Esophagus squamous epithelium (tissue), 5 donors: Measurements from ENCODE around the gene CDK13. TPM values are rescaled to one million over a fixed set of nuclear protein-coding genes. Genes with fewer than 3 reads are reported as not detected.

Experiments used
- DNase-seq: peaks from one replicate; lab custom pipeline; 2025; lab: John Stamatoyannopoulos, UW
- H3K27ac ChIP-seq, 4 donors: fragments of 200-600 bp; sonication (generic); one replicate each; pipeline ENCODE4 v1.5.1; 2016 to 2019; ENCODE audit warnings: mild to moderate bottlenecking in 1 of 4
- H3K27me3 ChIP-seq, 4 donors: fragments of 200-600 bp; sonication (generic); 1 replicate in 3 of 4; 2 replicates in 1 of 4; pipeline versions ENCODE4 v1.5.1 to v1.6.0; 2017 to 2021; ENCODE audit warnings: antibody characterized with exemption in 1 of 4
- H3K36me3 ChIP-seq, 3 donors: fragments of 200-600 bp; sonication (generic); one replicate each; pipeline ENCODE4 v1.5.1; 2016 to 2019
- H3K4me1 ChIP-seq, 3 donors: fragments of 200-600 bp; sonication (generic); one replicate each; pipeline ENCODE4 v1.5.1; 2017 to 2019
- H3K4me3 ChIP-seq, 4 donors: fragments of 200-600 bp; sonication (generic); 1 replicate in 3 of 4; 2 replicates in 1 of 4; pipeline ENCODE4 v1.5.1; 2016 to 2019; ENCODE audit warnings: mild to moderate bottlenecking in 2 of 4, moderate library complexity in 1 of 4
- H3K9me3 ChIP-seq, 3 donors: fragments of 200-600 bp; sonication (generic); one replicate each; pipeline ENCODE4 v1.5.1; 2016 to 2019
- CTCF ChIP-seq, 6 experiments: fragments of 450-650 bp in 4 of 6; fragments of 200-600 bp in 2 of 6; sonication (generic) in 2 of 6; IDR thresholded peaks; one replicate each; pipeline ENCODE4 v1.5.1; 2016 to 2019; ENCODE audit warnings: antibody characterized with exemption in 6 of 6, mild to moderate bottlenecking in 4 of 6, moderate library complexity in 4 of 6
- POLR2A ChIP-seq, 4 donors: fragments of 450-650 bp; IDR thresholded peaks; one replicate each; pipeline ENCODE4 v1.6.1; 2017; ENCODE audit warnings: antibody characterized with exemption in 4 of 4, mild to moderate bottlenecking in 4 of 4, moderate library complexity in 3 of 4
- WGBS, 2 donors: methylation state at CpG; one replicate each; pipeline ENCODE4 v1.1.5; 2018; 5-methylcytosine and 5-hydroxymethylcytosine counted together
- intact Hi-C: fragments of 100-400 bp; cut with DNase I; formaldehyde crosslinking; loops from one replicate; pipeline ENCODE4 v1.15.0; 2022
- total RNA-seq, 4 donors: library from RNA; depleted of rRNA; stranded (reverse); fragments of >200 nt; gene quantifications; one replicate each; pipeline ENCODE4 v1.1.0, GENCODE V29; 2016
- donor health status: DM: yes; HTN: yes; CAD: no.

Gene CDK13
- total RNA-seq, 4 donors from 2014 or later, result 46.0 to 99.8 (median 66.0) TPM

DNA sequence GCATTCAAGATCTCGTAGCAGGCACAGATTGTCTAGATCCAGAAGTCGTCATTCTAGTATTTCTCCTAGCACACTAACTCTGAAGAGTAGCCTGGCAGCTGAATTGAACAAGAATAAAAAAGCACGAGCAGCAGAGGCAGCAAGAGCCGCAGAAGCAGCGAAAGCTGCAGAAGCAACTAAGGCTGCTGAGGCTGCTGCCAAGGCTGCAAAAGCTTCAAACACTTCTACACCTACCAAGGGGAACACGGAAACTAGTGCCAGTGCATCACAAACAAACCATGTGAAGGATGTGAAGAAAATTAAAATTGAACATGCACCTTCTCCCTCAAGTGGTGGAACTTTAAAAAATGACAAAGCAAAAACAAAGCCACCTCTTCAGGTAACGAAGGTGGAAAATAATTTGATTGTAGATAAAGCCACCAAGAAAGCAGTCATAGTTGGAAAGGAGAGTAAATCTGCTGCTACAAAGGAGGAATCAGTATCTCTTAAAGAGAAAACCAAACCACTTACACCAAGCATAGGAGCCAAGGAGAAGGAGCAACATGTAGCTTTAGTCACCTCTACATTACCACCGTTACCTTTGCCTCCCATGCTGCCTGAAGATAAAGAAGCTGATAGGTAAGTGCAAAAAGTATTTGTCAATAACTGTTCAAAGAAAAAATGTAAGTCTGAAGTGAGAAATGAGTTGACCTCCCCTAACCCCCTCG lies 37.7 kb downstream of the CDK13 start:
- Histone ChIP-seq H3K4me1 (peaks cover 5 to 50% (median 17%) of the 10 kb centered on the region in 3 donors), H3K27me3 (no peaks in the 10 kb centered on the region), H3K36me3 (peaks cover 0 to 44% (median 5%) of the 10 kb centered on the region in 3 donors), H3K27ac (no peak overlapping the region), H3K9me3 (no peaks in the 10 kb centered on the region), H3K4me3 (no peak overlapping the region)
- WGBS, 2 donors, result 69 to 79% methylated on average over 9 of the region's 9 CpGs
- TF ChIP-seq CTCF (IDR thresholded peaks at IDR 0.05), result no peak
- no peak for TF ChIP-seq POLR2A (IDR thresholded peaks at IDR 0.05)
- no peak for DNase-seq
- intact Hi-C loops, result no loop called here

- WGBS, 2 donors, result 79 to 81% methylated on average over 6 of the region's 6 CpGs
- no peak for DNase-seq
- TF ChIP-seq CTCF (IDR thresholded peaks at IDR 0.05) (no peak), POLR2A (IDR thresholded peaks at IDR 0.05) (no peak)
- H3K9me3 ChIP-seq, result no peaks in the 10 kb centered on the region
- peaks cover 0 to 70% (median 0%) of the 10 kb centered on the region in 3 donors for H3K36me3 ChIP-seq
- no peak overlapping the region for H3K27ac ChIP-seq
- no peak overlapping the region for H3K4me3 ChIP-seq
- intact Hi-C loops, result no loop called here
- H3K4me1 ChIP-seq, result no peaks in the 10 kb centered on the region
- no peaks in the 10 kb centered on the region for H3K27me3 ChIP-seq
Observed at GRCh38 chr7:40000734-40001315, 50.8 kb downstream of the CDK13 start.

DNA sequence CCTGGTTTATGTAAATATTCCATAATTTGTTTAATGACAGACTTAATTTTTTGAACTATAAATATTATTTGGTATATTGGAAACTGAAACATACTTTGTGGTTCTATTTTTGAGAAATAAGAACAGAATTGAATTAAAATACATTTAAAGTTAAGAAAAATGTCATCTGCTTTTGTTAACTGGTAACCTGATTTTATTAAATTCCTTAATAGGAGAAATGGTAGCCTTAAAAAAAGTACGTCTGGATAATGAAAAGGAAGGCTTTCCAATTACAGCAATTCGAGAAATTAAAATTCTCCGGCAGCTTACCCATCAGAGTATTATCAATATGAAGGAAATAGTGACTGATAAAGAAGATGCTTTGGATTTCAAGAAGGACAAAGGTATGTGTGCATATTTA lies 51.6 kb downstream of the CDK13 start:
- intact Hi-C loops, result no loop called here
- WGBS, 2 donors, result 92 to 93% methylated on average over 3 of the region's 3 CpGs
- peaks cover 0 to 5% (median 3%) of the 10 kb centered on the region in 3 donors for H3K4me1 ChIP-seq

DNA sequence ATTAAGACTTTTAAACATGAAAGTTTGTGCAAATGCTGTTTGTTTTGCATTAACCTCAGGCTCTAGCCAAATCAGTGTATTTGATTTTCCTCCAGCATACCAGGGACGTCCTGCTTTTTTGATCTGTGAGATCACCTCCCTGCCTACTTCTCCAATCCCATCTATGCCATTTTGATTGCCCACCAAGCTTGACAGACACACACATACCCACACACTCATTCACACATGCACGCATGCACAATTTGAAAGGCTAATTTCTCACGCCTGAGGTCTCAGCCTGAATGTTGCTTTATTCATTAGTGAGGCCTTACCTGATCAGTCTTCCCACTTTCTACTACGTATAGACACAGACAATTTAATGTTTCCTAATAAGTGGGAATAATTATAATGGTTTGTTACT lies 53.5 kb downstream of the CDK13 start:
- DNase-seq, result no peak
- intact Hi-C loops, result no loop called here
- no peaks in the 10 kb centered on the region for H3K9me3 ChIP-seq
- WGBS, 2 donors, result 80 to 86% methylated on average over 4 of the region's 4 CpGs
- no peak overlapping the region for H3K4me3 ChIP-seq
- no peak overlapping the region for H3K27ac ChIP-seq
- TF ChIP-seq POLR2A (IDR thresholded peaks at IDR 0.05) (no peak), CTCF (IDR thresholded peaks at IDR 0.05) (no peak)
- H3K4me1 ChIP-seq, result peaks cover 5 to 25% (median 11%) of the 10 kb centered on the region in 3 donors
- H3K36me3 ChIP-seq, result peaks cover 0 to 56% (median 0%) of the 10 kb centered on the region in 3 donors
- no peaks in the 10 kb centered on the region for H3K27me3 ChIP-seq

More for the DNA sequence above, 51.6 kb downstream of the CDK13 start:
- TF ChIP-seq POLR2A (IDR thresholded peaks at IDR 0.05), result no peak
- TF ChIP-seq CTCF (IDR thresholded peaks at IDR 0.05), result no peak
- Histone ChIP-seq H3K27ac (no peak overlapping the region), H3K36me3 (peaks cover 0 to 73% (median 0%) of the 10 kb centered on the region in 3 donors), H3K4me3 (no peak overlapping the region), H3K27me3 (no peaks in the 10 kb centered on the region), H3K9me3 (no peaks in the 10 kb centered on the region)
- DNase-seq, result no peak

GRCh38 chr7:40008223-40008815 lies 58.3 kb downstream of the CDK13 start:
- intact Hi-C loops, result no loop called here
- Histone ChIP-seq H3K27ac (peak overlapping the region in 3 of 4 donors; percentile 20 to 77 (median 60)), H3K4me1 (peaks cover 8 to 35% (median 11%) of the 10 kb centered on the region in 3 donors), H3K27me3 (no peaks in the 10 kb centered on the region), H3K9me3 (no peaks in the 10 kb centered on the region), H3K4me3 (no peak overlapping the region), H3K36me3 (peaks cover 0 to 42% (median 0%) of the 10 kb centered on the region in 3 donors)
- WGBS, 2 donors, result 28 to 60% methylated on average over 2 of the region's 2 CpGs
- no peak for TF ChIP-seq POLR2A (IDR thresholded peaks at IDR 0.05)
- TF ChIP-seq CTCF (IDR thresholded peaks at IDR 0.05), result no peak
- DNase-seq, result no peak
